Stimulated activated CD4-positive, alpha-beta T cell treated with anti-CD3 and anti-CD28 coated beads, Interleukin-2, amount 100 ng/mL, for 48 hours (primary cell): ENCODE results near the gene GMPPA.

Source experiments
- DNase-seq, 2 donors: peaks; one replicate each; pipeline ENCODE4 v3.0.0-alpha.2; 2020

GMPPA gene

DNA sequence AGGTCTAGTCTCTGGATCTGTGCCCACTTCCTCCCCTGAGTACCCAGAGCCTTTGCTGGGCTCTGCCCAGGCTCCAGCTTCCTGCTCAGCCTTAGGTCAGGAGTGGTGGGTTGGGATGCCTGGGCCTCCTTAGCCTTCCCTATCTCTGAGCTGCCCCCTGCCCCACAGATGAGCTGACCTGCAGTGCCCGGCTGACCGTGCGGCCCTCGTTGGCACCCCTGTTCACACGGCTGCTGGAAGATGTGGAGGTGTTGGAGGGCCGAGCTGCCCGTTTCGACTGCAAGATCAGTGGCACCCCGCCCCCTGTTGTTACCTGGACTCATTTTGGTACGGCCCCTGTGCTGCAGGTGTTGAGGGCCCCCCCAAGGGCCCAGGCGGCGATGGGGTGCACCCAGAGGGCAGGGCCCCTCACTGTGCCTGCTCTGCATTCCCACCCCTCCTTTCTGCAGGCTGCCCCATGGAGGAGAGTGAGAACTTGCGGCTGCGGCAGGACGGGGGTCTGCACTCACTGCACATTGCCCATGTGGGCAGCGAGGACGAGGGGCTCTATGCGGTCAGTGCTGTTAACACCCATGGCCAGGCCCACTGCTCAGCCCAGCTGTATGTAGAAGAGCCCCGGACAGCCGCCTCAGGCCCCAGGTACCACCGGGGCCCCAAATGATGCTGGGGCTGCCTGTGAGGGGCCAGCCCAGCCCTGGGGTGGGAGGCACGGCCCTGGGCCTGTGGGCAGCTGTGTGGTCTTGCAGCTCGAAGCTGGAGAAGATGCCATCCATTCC is 30.1 kb upstream of the GMPPA start:
- no peak for DNase-seq

DNA sequence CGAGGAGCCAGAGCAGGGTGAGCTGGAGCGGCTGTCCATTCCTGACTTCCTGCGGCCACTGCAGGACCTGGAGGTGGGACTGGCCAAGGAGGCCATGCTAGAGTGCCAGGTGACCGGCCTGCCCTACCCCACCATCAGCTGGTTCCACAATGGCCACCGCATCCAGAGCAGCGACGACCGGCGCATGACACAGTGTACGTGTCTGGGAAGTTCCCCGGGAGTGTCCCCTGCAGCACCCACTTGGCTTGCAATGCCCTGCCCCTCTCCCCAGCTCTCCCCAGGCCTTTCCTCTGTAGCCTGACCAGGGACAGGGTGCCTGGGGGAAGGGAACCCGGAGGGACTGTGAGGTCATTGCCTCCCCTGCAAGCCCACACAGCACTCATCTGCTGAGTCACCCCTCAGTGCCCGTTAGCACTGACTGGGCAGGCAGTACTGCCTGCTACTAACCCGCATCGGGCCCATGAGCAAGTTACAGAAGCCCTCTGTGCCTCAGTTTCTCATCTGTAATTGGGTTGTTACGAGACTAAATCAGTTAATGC is 29.4 kb upstream of the GMPPA start:
- no peak for DNase-seq

DNA sequence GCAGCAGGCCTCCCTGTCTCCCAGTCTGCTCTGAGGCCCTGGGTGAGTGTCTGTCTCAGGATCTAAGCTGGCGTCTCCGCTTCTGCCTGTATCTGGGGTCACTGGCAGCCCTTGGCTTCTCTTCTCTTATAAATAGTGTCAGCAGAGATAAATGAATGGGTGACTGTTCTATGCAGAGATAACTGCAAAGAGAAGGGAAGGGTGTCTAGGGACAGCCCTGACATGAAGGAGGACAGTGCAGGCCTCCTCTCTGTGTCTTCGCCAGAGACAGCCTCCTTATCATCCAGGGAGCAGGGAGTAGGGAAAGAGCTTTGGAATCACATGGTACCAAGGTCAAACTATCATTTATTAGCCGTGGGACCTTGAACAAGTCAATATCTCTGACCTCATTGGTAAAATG is 28.3 kb upstream of the GMPPA start:
- no peak for DNase-seq

DNA sequence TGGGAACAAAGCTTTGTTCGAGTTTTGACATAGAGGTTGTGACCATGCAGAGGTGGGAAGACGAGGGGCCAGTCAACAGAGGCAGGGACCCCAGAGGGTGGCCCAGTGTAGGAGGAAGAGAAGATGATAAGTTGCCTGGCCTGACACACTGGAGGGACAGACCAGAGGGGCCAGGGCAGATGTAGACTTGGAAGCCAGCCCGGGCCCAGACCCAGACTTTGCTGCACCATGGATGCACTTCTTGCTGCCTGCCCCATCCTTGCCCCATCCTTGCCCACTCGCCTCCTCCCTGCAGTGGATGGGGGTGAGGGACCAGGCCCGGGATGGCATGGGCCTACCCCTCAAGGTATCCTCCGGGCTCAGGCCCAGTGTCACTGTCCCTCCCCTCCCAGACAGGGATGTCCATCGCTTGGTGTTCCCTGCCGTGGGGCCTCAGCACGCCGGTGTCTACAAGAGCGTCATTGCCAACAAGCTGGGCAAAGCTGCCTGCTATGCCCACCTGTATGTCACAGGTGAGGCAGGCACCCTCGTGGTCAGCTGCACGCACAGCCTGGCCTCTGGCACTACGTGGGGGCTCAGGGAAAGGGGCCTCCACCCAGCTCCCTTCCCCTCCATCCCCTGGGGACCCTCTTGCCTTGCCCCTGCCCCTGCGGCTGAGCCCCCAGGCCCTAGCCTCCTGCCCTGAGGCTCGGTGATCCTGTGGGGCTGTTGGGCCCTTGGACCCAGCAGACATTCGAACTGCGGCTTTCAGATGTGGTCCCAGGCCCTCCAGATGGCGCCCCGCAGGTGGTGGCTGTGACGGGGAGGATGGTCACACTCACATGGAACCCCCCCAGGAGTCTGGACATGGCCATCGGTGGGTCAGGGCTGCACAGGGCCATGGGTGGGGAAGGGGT is 27.0 kb upstream of the GMPPA start:
- no peak for DNase-seq

DNA sequence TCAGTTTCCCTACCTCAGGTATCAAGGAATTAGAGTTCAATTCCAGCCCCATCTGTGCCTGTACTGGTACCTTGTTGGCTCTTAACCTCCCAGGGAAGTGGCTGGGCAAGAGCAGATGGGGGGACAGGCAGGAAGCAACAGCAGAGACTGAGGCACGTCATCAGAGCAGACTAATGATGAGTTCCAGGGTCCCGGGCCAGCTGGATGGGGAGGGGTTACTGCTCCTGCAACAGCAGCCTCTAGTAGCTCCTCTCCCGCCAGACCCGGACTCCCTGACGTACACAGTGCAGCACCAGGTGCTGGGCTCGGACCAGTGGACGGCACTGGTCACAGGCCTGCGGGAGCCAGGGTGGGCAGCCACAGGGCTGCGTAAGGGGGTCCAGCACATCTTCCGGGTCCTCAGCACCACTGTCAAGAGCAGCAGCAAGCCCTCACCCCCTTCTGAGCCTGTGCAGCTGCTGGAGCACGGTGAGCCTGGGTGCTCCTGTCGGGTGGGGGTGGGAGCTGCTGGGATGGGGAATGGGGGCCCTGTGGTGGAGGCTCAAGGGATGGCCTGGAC is 26.0 kb upstream of the GMPPA start:
- no peak for DNase-seq

DNA sequence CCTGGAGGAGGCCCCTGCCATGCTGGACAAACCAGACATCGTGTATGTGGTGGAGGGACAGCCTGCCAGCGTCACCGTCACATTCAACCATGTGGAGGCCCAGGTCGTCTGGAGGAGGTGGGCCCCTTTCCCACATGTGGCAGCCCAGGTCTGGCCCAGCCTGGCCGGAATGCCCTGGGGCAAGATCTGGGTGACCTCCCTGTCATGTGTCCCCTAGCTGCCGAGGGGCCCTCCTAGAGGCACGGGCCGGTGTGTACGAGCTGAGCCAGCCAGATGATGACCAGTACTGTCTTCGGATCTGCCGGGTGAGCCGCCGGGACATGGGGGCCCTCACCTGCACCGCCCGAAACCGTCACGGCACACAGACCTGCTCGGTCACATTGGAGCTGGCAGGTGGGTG is 25.2 kb upstream of the GMPPA start:
- DNase-seq: no peak

DNA sequence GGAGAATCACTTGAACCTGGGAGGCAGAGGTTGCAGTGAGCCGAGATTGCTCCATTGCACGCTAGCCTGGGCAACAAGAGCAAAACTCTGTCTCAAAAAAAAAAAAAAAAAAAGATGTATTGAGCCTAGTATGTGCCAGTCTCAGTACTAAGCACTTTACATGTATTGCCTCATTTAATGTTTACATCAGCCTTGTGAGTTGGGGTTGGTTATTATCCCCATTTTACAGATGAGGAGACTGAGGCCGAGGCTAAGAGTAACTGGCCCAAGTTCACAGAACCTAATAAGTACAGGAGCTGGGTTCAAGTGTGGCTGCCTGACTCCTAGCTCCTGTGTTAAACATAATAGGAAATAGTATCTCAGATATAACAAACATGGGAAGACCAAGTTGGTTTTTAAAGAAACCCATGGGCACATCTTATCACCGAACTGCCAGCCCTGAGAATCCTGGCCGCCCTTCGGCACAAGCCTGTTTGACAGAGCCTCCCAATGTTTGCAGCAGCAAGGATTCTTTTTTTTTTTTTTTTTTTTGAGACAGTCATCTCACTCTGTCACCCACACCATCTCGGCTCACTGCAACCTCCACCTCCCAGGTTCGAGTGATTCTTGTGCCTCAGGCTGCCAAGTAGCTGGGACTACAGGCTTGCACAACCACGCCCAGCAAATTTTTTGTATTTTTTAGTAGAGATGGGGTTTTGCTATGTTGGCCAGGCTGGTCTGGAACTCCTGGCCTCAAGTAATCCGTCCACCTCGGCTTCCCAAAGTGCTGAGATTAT is 24.2 kb upstream of the GMPPA start:
- no peak for DNase-seq

DNA sequence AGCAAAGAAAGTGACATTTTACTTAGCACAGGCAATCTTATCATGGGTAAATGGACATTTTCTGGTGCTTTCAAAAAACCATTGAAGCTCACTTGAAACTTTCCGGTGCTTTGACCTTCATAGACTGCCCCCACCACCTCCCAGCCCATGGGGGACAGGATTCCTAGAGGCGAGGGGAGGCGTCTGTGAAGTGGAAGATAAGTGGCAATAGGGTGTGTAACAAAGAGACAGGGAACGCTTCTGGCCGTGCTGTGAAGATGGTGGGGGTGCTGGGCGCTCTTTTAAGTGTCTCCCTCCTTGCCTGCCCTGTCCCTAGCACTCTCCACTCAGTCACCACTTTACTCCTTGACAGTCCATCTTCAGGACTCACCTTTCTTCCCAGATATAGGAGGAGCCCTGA is 23.4 kb upstream of the GMPPA start:
- no peak for DNase-seq

DNA sequence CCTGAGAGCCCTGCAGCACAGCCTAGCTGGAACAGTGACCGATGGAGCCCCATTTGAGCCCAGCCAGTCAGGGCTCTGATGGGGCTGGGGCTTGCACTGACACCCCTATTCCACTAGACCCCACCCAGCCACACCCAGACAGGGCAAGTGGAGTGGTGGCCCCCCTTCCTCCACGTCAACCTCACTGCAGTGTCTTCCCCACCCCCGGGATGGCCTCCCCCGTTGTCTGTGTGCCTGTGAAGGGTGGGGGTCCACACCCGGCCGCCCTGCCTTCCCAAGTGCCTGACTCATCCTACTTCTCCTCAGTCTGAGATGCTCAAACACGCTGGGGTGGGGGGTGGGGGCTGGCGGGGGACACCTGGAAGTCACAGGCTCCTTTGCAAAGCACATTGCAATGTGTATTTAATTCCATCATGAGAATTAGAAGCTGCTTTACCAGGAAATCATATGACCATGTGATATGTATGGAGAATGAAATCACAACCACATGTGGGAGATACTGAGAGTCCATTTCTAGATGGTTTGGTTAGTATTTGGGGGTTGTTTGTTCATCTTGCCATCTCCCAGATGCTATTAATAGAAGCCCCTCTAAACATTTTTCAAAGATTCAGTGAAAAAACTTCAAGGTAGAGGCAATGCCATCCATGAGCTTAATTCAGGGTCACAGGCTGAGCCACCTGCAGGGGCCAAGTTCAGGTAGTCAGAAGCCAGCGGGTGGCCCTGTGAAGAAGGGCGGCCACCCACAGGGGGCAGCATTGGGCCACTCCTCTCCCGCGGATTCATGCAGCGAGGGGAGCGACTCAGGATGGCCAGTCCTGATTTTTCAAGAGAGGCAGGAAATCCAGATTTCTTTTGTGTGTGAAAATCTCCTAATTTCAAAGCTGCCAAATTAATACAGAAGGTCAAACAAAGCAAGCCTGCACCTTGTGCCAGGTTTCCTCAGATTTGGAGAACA is 22.7 kb upstream of the GMPPA start:
- DNase-seq: peak; percentile 60 to 72

DNA sequence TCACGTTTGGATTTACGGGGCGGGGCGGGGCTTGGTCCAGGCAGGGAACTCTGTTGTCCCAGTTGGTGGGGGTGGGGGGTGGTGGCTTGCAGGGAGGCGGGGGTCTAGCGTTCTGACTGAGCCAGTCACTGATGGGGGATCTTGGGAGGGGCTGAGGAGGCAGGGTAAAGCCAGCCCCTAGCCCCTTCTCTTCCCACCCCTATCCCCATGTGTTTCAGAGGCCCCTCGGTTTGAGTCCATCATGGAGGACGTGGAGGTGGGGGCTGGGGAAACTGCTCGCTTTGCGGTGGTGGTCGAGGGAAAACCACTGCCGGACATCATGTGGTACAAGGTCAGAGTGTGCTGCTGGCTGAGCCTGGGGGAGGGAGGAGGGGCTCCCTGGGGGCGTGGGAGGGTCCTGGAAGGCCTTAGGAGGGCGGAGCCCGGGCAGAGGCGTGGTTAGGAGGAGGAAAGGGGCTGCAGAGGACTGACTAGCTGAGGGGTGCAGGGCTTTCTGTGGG is 22.0 kb upstream of the GMPPA start:
- DNase-seq: no peak

DNA sequence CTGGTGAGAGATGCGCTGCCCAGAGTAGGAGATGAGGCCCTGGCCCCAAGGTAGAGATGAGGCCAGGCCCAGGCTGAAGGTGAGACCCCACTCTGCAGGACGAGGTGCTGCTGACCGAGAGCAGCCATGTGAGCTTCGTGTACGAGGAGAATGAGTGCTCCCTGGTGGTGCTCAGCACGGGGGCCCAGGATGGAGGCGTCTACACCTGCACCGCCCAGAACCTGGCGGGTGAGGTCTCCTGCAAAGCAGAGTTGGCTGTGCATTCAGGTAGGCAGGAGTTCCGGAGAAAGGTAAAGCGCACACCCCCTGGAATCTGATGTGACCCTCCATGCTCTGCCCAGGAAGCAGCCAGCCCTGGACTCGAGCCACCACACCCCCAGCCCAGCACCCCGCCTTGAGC is 21.5 kb upstream of the GMPPA start:
- DNase-seq: no peak

DNA sequence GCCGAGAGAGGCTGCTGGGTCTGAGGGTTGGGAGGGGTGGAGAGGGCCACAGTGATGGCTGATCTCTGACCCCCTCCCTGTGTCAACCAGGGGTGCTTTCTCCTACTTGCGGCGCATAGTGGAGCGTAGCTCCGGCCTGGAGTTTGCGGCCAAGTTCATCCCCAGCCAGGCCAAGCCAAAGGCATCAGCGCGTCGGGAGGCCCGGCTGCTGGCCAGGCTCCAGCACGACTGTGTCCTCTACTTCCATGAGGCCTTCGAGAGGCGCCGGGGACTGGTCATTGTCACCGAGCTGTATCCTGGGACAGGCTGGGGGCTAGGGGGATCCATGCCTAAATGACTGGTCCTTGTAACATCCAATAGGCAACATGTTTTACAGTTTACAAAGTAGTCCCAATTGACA is 20.9 kb upstream of the GMPPA start:
- DNase-seq: no peak

DNA sequence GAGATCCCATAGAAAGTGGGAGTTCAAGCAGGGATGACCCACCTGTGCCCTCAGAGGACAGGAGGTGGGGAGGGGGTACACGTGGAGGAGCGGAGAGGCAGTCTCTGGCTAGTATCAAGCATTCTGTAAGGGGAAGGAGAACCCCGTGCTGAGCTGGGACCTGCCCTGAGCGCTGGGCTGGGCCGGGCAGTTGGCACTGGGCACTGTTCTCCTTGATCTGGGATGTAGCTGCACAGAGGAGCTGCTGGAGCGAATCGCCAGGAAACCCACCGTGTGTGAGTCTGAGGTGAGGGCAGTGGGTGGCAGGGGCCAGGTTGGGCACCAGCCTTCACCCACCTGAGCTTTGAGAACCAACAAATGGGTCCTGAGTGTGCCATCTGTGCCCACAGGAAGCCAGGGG is 19.8 kb upstream of the GMPPA start:
- DNase-seq: no peak

DNA sequence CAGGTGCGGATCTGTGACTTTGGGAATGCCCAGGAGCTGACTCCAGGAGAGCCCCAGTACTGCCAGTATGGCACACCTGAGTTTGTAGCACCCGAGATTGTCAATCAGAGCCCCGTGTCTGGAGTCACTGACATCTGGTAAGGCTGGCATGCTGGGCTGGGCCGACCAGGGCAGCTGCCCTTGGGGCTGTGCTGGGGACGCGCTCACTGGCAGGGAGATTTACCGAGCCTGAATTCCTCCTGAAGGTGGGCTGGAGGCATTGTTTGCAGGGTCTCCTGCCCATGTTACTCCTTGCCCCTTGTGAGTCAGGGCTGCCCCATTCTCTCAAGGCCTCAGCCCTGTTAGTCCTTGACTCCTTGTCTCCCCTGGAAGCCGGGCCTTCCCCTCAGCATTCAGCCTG is 18.7 kb upstream of the GMPPA start:
- no peak for DNase-seq

DNA sequence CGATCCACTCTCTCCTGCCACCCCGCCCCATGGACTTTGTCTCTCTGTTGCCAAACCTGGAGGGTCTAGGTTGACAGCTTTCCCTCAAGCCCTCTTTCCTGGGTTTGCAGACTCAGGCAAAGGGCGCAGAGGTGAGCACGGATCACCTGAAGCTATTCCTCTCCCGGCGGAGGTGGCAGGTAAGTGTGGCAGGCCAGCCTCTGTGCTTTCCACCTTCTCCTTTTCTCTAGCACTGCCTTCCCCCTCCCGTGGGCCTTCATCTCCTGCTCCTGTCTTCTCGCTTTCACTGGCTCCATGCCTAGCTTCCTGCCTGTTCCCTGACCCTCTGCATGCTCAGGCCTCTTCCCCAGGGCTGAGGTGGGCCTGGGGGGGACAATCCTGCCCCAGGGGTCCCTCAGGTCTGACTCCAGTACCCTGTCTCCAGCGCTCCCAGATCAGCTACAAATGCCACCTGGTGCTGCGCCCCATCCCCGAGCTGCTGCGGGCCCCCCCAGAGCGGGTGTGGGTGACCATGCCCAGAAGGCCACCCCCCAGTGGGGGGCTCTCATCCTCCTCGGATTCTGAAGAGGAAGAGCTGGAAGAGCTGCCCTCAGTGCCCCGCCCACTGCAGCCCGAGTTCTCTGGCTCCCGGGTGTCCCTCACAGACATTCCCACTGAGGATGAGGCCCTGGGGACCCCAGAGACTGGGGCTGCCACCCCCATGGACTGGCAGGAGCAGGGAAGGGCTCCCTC is 15.9 kb upstream of the GMPPA start:
- no peak for DNase-seq

DNA sequence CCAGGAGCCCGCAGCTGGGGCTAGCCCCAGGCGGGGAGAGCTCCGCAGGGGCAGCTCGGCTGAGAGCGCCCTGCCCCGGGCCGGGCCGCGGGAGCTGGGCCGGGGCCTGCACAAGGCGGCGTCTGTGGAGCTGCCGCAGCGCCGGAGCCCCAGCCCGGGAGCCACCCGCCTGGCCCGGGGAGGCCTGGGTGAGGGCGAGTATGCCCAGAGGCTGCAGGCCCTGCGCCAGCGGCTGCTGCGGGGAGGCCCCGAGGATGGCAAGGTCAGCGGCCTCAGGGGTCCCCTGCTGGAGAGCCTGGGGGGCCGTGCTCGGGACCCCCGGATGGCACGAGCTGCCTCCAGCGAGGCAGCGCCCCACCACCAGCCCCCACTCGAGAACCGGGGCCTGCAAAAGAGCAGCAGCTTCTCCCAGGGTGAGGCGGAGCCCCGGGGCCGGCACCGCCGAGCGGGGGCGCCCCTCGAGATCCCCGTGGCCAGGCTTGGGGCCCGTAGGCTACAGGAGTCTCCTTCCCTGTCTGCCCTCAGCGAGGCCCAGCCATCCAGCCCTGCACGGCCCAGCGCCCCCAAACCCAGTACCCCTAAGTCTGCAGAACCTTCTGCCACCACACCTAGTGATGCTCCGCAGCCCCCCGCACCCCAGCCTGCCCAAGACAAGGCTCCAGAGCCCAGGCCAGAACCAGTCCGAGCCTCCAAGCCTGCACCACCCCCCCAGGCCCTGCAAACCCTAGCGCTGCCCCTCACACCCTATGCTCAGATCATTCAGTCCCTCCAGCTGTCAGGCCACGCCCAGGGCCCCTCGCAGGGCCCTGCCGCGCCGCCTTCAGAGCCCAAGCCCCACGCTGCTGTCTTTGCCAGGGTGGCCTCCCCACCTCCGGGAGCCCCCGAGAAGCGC is 15.0 kb upstream of the GMPPA start:
- DNase-seq: no peak

DNA sequence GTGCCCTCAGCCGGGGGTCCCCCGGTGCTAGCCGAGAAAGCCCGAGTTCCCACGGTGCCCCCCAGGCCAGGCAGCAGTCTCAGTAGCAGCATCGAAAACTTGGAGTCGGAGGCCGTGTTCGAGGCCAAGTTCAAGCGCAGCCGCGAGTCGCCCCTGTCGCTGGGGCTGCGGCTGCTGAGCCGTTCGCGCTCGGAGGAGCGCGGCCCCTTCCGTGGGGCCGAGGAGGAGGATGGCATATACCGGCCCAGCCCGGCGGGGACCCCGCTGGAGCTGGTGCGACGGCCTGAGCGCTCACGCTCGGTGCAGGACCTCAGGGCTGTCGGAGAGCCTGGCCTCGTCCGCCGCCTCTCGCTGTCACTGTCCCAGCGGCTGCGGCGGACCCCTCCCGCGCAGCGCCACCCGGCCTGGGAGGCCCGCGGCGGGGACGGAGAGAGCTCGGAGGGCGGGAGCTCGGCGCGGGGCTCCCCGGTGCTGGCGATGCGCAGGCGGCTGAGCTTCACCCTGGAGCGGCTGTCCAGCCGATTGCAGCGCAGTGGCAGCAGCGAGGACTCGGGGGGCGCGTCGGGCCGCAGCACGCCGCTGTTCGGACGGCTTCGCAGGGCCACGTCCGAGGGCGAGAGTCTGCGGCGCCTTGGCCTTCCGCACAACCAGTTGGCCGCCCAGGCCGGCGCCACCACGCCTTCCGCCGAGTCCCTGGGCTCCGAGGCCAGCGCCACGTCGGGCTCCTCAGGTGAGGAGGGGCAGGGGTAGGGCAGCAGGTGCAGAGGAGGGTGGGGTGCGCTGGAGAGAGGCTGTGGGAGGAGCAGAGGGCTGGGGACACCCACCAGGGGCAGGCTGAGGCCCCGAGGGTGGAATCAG is 14.1 kb upstream of the GMPPA start:
- no peak for DNase-seq

DNA sequence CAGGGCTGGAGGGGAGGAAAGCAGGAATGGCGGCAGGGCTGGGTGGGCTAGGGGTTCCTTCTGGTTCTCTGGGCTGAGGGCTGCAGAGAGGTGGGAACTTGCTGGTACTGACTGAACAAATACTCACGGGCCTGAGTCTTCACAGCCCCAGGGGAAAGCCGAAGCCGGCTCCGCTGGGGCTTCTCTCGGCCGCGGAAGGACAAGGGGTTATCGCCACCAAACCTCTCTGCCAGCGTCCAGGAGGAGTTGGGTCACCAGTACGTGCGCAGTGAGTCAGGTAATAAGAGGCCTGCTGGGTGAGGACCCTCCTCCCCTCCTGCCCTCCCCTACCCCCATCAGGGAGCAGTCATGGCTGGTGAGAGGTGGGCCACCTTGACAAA is 13.5 kb upstream of the GMPPA start:
- no peak for DNase-seq
